HEK293 (cell line): ENCODE results near the gene DVL1.
"Not testable (repeated sequence)": the region's sequence is repeated elsewhere in the genome, so short reads cannot be mapped to it uniquely, and the experiment has no call there.

Experiments used
- CTCF ChIP-seq: fragments of 450-650 bp; formaldehyde crosslinking; IDR thresholded peaks from 2 replicates; pipeline ENCODE4 v1.5.1; 2016; ENCODE audit warnings: missing biosample characterization, missing genetic modification characterization
- MZF1 ChIP-seq: fragments of 450-650 bp; formaldehyde crosslinking; IDR thresholded peaks from 2 replicates; pipeline ENCODE4 v1.5.1; 2017; ENCODE audit warnings: missing biosample characterization, missing genetic modification characterization, borderline replicate concordance
- PATZ1 ChIP-seq: fragments of 450-650 bp; formaldehyde crosslinking; IDR thresholded peaks from 2 replicates; pipeline ENCODE4 v1.5.1; 2016; ENCODE audit warnings: missing biosample characterization, missing genetic modification characterization
- PRDM10 ChIP-seq: fragments of 450-650 bp; formaldehyde crosslinking; IDR thresholded peaks from 2 replicates; pipeline ENCODE4 v1.5.1; 2016; ENCODE audit warnings: missing biosample characterization, missing genetic modification characterization
- RBAK ChIP-seq: fragments of 450-650 bp; formaldehyde crosslinking; IDR thresholded peaks from 2 replicates; pipeline ENCODE4 v1.5.1; 2016; ENCODE audit warnings: missing biosample characterization, missing genetic modification characterization
- REST ChIP-seq: fragments of 450-650 bp; formaldehyde crosslinking; IDR thresholded peaks from 2 replicates; pipeline ENCODE4 v1.5.1; 2016; ENCODE audit warnings: missing biosample characterization, missing genetic modification characterization
- ZBTB8A ChIP-seq: fragments of 450-650 bp; formaldehyde crosslinking; IDR thresholded peaks from 2 replicates; pipeline ENCODE4 v1.5.1; 2016; ENCODE audit warnings: missing biosample characterization, missing genetic modification characterization
- ZNF155 ChIP-seq: fragments of 450-650 bp; formaldehyde crosslinking; IDR thresholded peaks from 2 replicates; pipeline ENCODE4 v1.5.1; 2016; ENCODE audit warnings: missing biosample characterization, missing genetic modification characterization
- ZNF398 ChIP-seq: fragments of 450-650 bp; formaldehyde crosslinking; IDR thresholded peaks from 2 replicates; pipeline ENCODE4 v1.5.1; 2017; ENCODE audit warnings: missing biosample characterization, missing genetic modification characterization
- ZNF530 ChIP-seq: fragments of 450-650 bp; formaldehyde crosslinking; IDR thresholded peaks from 2 replicates; pipeline ENCODE4 v1.5.1; 2016; ENCODE audit warnings: low read depth, missing biosample characterization, missing genetic modification characterization
- ZNF677 ChIP-seq: fragments of 450-650 bp; IDR thresholded peaks from 2 replicates; pipeline ENCODE4 v1.5.0; 2018; ENCODE audit warnings: missing biosample characterization, mild to moderate bottlenecking, missing genetic modification characterization, moderate library complexity

- TF ChIP-seq CTCF (tag by site-specific recombination); PRDM10 (tag by site-specific recombination); MZF1 (tag by site-specific recombination); ZBTB8A (tag by site-specific recombination); PATZ1; ZNF677 (tag by site-specific recombination); REST; ZNF398; ZNF155; ZNF530; RBAK (tag by site-specific recombination): not testable (repeated sequence)
These were observed 20.9 kb upstream of the DVL1 start for GRCh38 chr1:1370094-1370493.
